T-helper 1 cell (primary cell): ENCODE measurements around the gene MAP3K9.
"Not testable (repeated sequence)": the region's sequence is repeated elsewhere in the genome, so short reads cannot be mapped to it uniquely, and the experiment has no call there.

Source experiments
- DNase-seq, 5 donors: peaks; one replicate each; pipeline ENCODE4 v3.0.0-alpha.2; 2012 to 2020
- total RNA-seq, 4 donors: gene quantifications; one replicate each; lab custom pipeline; 2026; lab: John Stamatoyannopoulos, UW

MAP3K9 gene
- total RNA-seq, result 12.9 to 21.6 (median 16.7) reads per million in 4 donors

DNA sequence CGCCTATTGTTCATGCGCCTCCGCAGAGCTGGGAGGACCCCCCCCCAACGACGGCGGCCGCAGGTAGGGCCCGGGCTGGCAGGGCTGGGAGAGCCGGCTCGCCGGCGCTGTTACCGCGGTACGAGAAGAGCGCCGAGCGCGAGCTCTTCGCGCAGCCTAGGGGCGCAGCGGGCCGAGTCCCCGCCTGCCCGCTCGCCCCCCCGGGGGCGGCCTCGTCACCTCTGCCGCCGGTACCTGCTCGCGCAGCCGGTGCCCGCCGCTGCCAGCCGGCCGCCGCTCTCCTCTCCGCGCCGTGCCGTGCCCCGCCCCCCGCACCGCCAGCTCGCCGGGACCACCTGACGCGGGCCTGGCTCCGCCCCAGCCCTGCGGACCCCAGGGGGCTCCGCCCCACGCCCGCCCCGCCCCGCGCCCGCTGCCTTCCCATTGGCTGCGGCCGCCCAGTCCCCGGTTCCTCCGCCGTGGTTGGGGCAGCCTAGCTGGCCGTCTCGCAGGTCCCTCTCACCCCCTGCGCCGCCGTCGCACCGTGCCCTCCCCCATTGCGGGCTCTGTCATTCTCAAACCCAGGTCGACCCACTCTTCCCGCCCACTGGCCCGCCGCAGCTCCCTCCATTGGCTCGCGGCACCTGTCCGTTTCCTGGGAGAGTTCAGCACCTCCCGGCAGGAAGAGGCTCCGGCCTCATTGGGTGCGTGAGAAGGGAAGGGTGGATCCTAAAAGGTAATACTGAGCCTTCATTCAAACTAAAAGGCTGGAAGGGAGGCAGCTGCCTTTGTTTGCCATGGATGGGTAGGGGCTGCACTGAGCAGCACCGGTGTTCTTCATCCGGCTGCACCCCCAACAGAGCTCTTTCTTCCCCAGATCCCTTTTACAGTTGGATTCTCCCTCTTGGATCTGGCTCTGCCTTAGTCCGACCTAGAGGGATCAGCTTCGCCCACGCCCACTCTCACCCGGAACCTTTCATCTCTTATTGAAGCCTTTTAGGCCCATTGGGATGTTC, at the start of gene MAP3K9:
Gene MAP3K9 (minus strand): TSS at position 289 of the 995 bp plus-strand sequence. CDS start 342 bp downstream, outside the sequence.
- DNase-seq, result peak; percentile 83 to 97 (median 87)

DNA sequence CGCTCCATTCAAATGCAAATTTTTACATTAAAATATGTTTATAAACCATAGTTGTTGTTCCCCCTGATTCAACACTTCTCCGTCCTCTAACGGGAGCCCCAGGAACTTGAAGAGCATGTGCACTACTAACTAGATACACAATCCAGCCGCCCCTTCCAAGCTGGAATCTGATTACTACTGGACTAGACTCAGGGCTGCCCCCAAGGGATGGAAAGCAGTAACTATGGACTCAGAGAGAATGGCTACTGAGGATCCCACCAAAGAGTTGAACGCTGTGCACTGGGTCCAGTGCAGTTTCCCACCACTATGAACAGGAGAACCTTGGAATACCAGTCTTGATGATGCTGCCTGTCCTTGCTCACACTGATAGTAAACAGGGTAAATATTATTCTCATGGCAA, 49.3 kb upstream of the MAP3K9 start:
- DNase-seq, result no peak

DNA sequence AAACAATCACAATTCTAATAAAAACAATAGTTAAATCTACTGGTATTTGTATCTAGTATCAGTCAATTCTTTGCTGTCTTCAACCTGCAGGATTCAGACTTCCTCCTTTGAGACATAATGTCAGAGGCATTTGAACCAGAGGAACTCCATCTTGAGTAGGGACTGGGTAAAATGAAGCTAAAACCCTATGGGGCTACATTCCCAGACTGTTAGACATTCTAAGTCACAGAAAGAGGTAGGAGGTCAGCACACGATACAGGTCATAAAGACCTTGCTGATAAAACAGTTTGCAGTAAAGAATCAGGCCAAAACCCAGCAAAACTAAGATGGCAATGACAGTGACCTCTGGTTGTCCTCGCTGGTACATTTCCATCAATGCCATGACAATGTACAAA, 48.2 kb upstream of the MAP3K9 start:
- DNase-seq, result no peak

DNA sequence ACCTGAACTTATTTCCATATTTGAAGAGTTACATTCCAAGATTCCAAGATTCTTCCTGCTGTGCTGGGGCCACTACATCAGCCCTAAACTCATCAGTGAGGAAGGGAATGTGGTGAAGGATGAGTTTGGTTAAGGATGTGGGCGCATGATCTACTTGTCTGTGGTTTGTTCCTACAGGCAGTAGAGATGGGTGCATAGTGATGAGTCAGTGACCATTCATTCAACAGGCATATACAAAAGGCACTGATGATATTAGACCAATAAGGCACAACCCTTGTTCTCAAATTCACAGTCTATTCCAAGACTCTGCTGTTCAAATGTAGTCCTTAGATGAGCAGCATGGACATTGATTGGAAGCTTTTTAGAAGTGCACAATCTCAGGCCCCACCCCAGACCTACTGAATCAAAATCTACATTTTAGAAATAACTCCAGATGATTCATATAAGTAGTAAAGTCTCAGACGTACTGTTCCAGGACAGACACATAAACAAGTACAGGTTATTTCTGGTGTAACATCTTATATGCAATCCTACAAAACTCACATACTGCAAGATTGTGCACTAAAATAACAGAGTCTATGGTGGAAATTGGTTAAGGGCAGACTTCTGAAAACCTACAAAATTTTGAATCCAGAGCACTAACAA, 47.7 kb upstream of the MAP3K9 start:
- peak in 1 of 5 donors; percentile 57 for DNase-seq

DNA sequence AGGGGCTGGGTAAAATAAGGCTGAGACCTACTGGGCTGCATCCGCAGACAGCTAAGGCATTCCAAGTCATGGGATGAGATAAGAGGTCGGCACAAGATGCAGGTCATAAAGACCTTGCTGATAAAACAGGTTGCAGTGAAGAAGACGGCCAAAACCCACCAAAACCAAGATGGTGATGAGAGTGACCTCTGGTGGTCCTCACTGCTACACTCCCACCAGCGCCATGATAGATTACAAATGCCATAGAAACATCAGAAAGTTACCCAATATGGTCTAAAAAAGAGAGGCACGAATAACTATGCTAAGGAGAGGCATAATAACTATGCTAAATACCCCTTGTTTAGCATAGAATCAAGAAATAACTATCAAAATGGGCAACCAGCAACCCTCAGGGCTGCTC, 46.2 kb upstream of the MAP3K9 start:
- DNase-seq, result no peak

DNA sequence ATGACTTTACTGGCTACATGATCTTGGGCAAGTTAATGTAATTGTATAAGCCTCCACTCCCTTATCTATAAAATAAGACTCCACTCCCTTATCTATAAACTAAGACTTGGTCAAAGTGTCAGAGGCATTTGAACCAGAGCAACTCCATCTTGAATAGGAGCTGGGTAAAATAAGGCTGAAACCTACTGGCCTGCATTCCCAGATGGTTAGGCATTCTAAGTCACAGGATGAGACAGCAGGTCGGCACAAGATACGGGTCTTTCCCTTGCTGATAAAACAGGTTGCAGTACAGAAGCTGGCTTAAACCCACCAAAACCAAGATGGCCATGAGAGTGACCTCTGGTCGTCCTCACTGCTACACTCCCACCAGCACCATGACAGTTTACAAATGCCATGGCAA, 44.3 kb upstream of the MAP3K9 start:
- DNase-seq, result not testable (repeated sequence)

DNA sequence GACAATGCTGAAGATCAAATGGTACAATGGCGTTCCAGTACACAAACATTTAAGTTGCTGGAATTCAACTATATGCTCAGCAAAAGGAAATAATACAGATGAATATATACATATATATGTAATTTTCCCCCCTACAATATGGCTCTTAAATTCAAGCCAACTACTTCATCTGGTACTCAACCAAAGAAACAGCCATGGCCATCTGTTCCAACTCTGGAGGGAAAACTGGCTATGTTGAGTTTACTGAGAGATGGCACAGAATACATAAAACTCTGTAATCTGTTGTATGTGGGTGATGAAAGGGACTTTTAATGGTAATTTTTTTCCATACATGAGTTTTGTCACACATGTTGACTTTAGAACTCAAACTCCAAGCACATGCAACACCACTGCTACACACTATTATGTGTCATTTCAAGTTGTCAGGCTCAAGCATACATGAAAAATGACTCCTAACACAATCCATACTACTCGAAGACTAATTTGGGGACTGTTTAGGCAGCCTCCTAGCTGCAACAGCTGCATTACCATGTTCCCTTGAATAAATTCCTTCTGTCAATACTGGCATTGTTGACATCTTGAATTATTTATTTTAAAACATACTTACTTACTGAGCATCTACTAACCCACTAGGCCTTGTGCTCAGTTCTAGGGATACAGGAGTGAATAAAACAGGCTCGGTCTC, 38.2 kb upstream of the MAP3K9 start:
- no peak for DNase-seq

DNA sequence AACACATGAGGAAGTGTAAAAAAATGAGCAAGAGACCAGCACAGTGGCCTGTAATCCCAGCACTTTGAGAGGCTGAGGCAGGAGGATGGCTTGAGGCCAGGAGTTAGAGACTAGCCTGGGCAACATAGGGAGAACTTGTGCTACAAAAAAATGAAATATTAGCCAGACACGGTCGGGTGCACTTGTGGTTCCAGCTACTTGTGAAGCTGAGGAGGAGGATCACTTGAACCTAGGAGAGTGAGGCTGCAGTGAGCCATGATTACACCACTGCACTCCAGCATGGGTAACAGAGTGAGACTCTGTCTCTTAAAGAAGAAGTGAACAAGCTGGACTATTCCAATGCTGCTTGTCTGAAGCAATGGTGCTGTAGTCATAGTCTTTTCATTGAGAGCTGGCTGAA, 36.3 kb upstream of the MAP3K9 start:
- no peak for DNase-seq

DNA sequence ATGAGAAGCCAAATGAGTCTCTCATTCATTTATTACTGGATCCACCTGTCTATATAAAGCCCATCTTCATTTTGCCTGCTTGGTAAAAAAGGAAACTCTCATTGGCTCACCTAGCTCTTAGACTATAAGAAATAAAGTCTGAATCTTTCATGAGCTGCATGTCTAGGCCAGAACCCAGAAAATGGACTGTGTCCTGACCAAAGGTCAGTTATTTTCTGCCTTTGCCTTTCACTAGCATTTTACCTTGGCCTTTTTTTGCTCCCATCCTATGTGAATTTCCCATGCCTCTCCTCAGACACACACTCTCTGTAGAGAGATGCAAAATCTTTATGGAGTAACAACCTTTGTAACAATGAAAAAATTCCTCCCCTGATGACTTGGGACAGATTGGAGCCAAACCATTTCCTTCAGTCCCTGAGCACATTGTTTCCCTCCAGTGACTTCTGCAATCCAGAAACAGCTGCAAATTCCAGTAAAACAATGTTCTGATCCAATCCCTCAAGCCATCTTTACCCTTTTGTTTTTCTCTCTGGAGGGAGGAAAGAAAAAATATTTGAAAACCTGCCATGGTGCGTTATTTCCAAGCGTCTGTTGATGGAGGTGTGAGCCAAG, 33.6 kb upstream of the MAP3K9 start:
- no peak for DNase-seq

DNA sequence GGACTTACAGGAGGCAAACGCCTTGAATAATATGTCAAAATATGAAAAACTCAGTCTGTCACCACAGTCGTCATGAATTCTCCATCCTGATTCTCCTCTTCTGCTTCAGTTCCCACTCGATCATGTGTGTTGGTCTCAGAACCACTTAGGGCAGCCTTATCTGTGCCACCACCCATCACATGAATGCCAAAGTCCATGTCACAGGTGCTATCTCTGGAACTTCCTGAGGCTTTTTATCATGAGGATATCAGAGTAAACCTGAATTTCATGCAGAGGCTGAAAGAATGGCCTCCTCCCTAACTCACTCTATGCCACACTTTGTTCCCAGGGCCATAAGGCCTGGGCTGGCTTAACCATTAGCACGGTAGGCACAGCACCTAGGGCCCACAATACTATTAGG, 28.8 kb upstream of the MAP3K9 start:
- DNase-seq, result no peak

DNA sequence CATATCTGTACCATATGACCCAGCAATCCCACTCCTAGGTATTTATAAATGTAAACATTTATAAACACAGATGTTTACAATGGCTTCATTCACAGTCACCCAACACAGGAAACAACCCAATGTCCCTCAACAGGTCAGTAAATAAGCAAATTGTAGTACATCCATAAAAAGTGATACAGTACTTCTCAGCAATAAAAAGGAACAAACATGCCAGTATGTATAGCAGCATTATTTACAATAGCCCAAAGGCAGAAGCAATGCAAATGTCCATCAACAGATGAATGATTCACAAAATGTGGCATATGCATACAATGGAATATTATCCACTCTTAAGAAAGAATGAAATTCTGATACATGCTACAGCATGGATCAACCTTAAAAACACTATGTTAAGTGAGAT, 27.6 kb upstream of the MAP3K9 start:
- DNase-seq, result no peak

DNA sequence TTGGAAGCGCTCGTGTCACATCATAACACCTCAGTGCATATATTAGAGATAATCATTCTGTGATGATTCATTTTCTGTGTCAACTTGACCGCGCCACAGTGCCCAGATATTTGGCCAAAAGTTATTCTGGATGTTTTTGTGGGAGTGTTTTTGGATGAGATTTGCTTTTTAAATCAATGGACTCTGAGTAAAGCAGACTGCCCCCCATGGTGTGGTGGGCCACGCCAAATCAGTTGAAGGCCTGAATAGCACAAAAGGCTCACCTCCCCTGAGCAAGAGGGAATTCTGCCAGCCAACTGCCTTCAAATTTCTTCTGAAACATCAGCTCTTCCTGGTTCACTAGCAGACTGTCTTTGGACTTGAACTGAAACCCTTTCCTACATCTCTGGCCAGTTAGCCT, 24.6 kb upstream of the MAP3K9 start:
- no peak for DNase-seq

DNA sequence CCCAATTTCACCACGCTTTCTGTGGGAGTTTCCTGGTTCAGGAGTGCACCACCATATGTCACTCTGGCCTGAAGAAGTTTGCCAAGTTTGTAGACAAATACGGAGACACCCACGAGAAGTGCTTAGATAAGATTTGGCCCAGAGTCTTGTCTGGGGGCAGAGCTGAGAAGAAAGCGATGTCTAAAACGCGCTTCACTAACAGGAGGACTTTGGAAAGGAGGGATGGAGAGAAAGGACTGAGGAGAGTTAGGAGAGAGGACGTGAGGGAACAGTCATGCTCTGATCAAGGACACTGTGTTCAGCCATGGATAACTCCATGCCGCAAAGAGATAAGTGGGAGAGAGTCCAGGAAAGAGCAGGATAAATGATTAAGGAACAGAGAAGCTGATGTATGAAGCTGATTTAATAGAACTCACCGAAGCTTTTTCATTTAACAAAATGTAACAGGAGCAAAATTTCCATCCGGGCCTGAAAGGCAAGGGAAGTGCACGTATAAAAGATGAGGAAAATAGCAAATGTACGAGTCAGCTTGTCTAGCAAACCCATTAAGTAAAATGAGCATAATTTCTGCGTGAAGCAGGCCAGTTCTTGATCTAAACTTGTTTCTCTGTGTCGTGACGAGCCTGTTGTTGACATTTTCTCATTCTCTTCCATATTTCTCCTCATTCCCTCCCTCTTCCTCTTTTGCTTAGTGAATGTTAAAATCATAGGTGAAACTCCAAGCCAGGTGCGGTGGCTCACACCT, 23.4 kb upstream of the MAP3K9 start:
- DNase-seq, result no peak

DNA sequence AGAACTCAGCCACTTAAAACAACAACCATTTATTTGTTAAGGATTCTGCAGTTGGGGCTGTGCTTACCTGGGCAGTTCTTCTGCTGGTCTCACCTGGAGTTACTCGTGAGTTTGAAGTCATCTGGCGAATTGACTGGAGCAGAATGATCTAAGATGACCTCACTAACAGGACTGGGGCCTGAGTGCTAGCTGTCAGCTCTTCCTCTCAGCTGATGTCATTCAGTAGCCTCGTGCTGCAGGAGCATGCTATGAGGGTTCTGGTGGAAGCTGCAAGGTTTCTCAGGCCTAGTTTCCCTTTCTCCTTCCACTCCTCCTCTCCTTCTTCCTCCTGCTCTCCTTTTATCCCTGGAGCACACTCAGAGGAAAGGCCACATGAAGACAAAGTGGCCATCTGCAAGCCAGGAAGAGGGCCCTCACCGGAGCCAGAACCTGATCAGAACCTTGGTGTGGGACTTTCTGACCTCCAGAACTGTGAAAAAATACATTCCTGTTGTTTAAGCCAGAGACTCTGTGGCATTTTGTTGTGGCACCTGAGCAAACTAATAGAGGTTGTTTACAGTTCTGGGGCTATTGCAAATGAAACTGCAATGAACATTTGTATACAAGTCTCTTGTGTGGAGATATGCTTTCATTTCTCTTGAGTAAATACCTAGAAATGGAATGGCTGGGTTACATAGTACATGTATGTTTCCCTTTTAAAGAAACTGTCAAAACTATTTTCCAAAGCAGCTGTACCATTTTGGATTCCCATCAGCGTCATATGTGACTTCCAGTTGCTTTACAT, 21.9 kb upstream of the MAP3K9 start:
- no peak for DNase-seq

DNA sequence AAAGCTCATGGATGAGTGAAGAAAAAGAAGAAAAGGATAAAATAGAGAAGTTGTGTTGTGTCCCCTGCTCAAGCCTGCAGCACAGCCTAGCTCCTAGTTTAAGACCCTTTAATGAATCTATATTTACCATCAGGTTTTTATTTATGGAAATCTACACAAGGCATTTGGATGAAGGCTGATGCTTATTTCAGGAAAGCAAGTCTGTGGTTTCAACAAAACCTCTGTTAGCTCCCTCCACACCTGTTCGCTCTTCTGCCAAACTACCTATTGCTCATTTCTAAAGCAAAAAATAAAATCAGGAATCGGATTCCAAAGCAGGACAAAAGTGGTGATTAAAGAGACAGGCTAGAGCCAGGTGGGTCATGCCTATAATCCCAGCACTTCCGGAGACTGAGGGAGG, 18.9 kb upstream of the MAP3K9 start:
- no peak for DNase-seq

DNA sequence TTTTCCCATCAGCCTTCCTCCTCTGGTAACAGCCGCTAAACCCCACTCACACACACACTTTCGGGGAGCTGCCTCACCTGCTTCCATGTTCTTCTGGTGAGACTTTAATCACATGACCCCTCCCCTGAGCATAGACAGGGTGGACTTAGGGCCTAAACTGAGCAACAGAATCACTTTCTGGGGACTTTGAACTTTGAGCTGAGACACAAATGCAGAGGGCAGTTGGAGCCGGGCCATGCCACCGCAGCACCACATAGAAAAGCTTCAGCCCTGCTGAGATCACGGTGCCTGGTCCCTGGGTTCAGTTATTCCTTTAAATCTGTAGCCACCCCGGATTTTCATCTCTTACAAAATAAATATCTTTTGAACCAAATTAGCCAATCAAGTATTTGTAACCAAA, 18.4 kb upstream of the MAP3K9 start:
- DNase-seq, result no peak

DNA sequence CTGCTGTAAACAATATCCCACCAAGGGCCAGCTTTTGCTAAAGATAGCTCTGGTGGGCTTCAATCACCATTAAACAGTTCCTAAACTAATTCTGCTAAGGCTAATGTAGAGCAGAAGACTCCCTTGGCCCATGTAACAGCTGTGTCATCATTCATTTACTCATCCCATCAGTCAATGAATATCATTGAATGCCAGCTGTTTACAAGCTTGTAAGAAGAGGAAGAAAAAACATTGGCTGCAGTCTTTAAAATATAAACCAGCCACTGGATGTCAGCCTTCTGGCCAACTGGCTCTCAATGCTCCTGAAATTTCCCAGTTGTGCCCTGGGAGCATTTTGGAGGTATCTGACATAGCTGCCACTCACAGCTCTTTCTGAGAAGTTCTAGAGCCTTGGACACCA, 18.0 kb upstream of the MAP3K9 start:
- no peak for DNase-seq

DNA sequence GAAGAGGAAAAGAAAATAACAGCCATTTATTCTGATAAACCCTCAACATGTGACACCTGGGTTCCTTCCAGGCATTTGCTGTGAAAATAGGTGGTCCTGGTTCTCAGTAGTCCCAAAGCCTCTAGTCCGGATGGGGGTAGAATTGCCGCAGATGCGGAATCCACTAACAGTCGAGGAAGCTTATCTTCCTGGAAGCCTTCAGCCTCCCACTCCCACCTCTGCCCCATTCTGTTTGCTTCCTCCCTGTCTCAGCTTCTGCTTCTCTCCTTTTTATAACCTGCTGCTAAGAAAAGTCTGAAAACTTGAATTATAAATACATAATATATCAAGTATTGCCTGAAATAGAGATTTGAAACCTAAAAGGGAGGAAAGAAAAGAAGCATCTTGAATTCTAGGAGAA, 14.0 kb upstream of the MAP3K9 start:
- DNase-seq, result no peak

DNA sequence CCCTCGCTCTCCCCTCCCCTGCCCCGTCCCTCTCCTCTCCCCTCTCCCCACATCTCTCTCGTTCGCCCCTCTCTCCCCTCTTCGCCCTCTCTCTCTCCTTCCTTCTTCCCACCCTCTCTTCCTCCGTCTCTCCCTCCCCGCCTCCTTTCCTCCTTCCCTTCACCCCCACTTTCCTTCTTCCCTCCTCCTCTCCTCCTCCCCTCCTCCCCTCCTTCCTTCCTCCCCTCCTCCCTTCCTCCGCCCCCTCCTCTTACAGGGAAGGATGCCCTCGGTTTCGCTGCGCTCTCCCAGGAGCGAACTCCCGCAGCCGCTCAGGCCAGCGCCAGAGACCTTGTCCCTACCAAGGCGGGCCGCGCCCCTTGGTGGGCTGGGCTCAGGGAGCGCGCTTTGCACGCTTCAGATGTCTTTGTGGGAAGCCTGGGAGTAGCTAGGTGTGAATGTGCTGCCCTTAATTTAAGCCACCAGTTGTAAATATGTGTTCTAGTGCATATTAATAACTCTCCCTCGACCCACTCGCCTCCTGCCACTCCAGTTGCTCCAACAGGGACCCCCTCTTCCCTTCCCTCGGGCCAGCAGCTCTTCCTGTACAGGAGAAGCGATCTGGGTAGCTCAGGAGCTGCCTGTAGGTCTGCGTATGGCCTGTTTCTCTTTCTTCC, 13.3 kb upstream of the MAP3K9 start:
- peak in 1 of 5 donors; percentile 5 for DNase-seq
